ENCODE results near the gene PKNOX2. TPM values are rescaled to one million over a fixed set of nuclear protein-coding genes. Genes with fewer than 3 reads are reported as not detected.

PKNOX2 gene
- total and polyA plus RNA-seq, 2 of the 8 experiments (the other 6 are each of a cell fraction or from before 2014, with no cell fraction given) = 2.0 TPM

DNA sequence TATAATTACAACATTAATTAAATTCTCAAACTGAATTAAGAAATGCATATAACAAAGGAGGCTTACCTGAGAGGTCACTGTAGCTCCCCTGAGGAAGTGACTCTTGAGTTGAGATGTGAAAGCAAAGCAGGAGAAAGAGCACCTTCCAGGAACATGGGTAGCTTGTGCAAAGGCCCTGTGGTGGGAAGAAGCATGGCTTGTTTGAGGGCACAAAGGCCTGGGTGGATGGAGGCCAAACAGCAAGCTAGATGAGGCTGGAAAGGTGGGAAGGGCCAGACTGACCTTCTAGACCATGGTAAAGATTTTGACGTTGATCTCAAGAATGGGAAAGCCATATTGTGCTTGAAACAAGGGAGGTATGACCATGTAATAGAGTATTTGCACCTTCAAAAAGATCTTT, 155.1 kb downstream of the PKNOX2 start:
- Histone ChIP-seq H3K36me3 (ENCODE audit: control insufficient read depth in 2 of 4, insufficient read depth in 4 of 4, low read length in 3 of 4) (no peaks in the 10 kb centered on the region), H3K79me2 (ENCODE audit: control insufficient read depth in 1 of 2, insufficient read depth in 2 of 2, low read length in 2 of 2) (no peaks in the 10 kb centered on the region), H3K18ac (ENCODE audit: extremely low read depth, low read length) (no peak overlapping the region), H2AK5ac (ENCODE audit: low read depth, low read length) (no peak overlapping the region), H3K56ac (replicated peaks; ENCODE audit: insufficient read length, low read depth, low read length) (no peak overlapping the region), H2BK12ac (ENCODE audit: low read depth, low read length) (no peak overlapping the region; the same call in 1 of the 2 replicates), H3K27me3 (replicated peaks in 1 of 4; ENCODE audit: control insufficient read depth in 3 of 4, extremely low read depth in 1 of 4, insufficient read depth in 3 of 4, low read length in 3 of 4) (no peaks in the 10 kb centered on the region), H4K5ac (ENCODE audit: insufficient read length, low read depth, low read length) (no peak overlapping the region), H3K27ac (ENCODE audit: low read depth, low read length) (no peak overlapping the region), H3K4me3 (ENCODE audit: extremely low read depth in 1 of 4, insufficient read depth in 2 of 4, low read depth in 3 of 4, low read length in 4 of 4) (no peak overlapping the region), H3K9me3 (ENCODE audit: insufficient read depth in 2 of 2, low read depth in 1 of 2, low read length in 1 of 2) (peaks cover 0 to 11% of the 10 kb centered on the region in 2 experiments; a peak in 1 of 4 replicates), H3K4me1 (replicated peaks in 1 of 4; ENCODE audit: control insufficient read depth in 3 of 4, insufficient read depth in 4 of 4, low read length in 3 of 4) (peaks cover 2 to 10% (median 7%) of the 10 kb centered on the region in 4 experiments), H2AFZ (ENCODE audit: low read length) (no peak overlapping the region), H2BK20ac (ENCODE audit: low read length) (no peak overlapping the region), H3K23me2 (ENCODE audit: low read depth, low read length) (no peaks in the 10 kb centered on the region; the same call in 1 of the 2 replicates), H3K23ac (ENCODE audit: insufficient read length) (no peak overlapping the region), H3K79me1 (ENCODE audit: low read depth, low read length) (no peaks in the 10 kb centered on the region), H2BK5ac (ENCODE audit: low read depth, low read length) (no peak overlapping the region), H4K8ac (ENCODE audit: extremely low read depth, insufficient read depth, low read length) (no peak overlapping the region), H4K20me1 (replicated peaks in 1 of 2; ENCODE audit: control insufficient read depth in 1 of 2, insufficient read depth in 2 of 2, low read length in 2 of 2) (no peaks in the 10 kb centered on the region), H4K91ac (replicated peaks; ENCODE audit: insufficient read length, low read length) (no peak overlapping the region), H3K4me2 (ENCODE audit: insufficient read depth in 1 of 2, low read depth in 2 of 2, low read length in 2 of 2) (no peak overlapping the region), H3K4ac (replicated peaks; ENCODE audit: insufficient read length, low read depth, low read length) (no peak overlapping the region), H2BK15ac (ENCODE audit: low read length) (no peak overlapping the region), H2BK120ac (replicated peaks; ENCODE audit: low read depth, low read length) (no peak overlapping the region), H3K9ac (replicated peaks in 1 of 4; ENCODE audit: extremely low read depth in 1 of 4, low read depth in 3 of 4, low read length in 3 of 4) (no peak overlapping the region), H3K14ac (ENCODE audit: insufficient read length) (no peak overlapping the region)
- ChIA-PET POLR2A (ENCODE audit: partially characterized antibody) (interaction anchor here (1.1 kb wide), 1 partner anchor 58 kb away, joined by 3 read pairs; no protein-coding TSS in a partner anchor), CTCF (ENCODE audit: partially characterized antibody) (interaction anchor here (0.6 to 2.9 kb wide), 16 partner anchors 10 to 228 kb away, joined by 3 to 16 read pairs (median 6); no protein-coding TSS in a partner anchor)
- FAIRE-seq (no peak), DNase-seq (ENCODE audit: low read depth in 1 of 2, low spot score in 2 of 2) (no peak)
- WGBS, 2 experiments (ENCODE audit: extremely low coverage in 1 of 2, insufficient coverage in 1 of 2, insufficient read length in 1 of 2, insufficient replicate concordance in 2 of 2, low coverage in 1 of 2, low lambda C conversion rate in 2 of 2, missing lambda C conversion rate in 1 of 2) = 90% methylated on average over 1 of the region's 1 CpG; no CpG with 5 or more reads in 1 of the 2 experiments
- TF ChIP-seq KDM1A (IDR thresholded peaks at IDR 0.05; ENCODE audit: borderline replicate concordance, low read length) (0 out of 2 replicates have a peak, but pooled peaks have one; percentile 60), TCF12 (IDR thresholded peaks at IDR 0.05; ENCODE audit: low read depth, low read length) (no peak)

Measured in H1 (cell line).